Fibroblast of lung (primary cell): Measurements from ENCODE around the gene RAPGEF5. TPM values are rescaled to one million over a fixed set of nuclear protein-coding genes. Genes with fewer than 3 reads are reported as not detected.

Experiments
- DNase-seq, 2 donors: peaks; one replicate each; pipeline versions ENCODE4 v3.0.0 to v3.0.0-alpha.2; 2010; ENCODE audit warnings: low read depth in 2 of 2
- H2AFZ ChIP-seq: 2 replicates; pipeline ENCODE4 v1.5.1; 2012; ENCODE audit warnings: low read length, control low read depth, inconsistent platforms
- H3K27ac ChIP-seq: 2 replicates; pipeline ENCODE4 v1.5.1; 2011; ENCODE audit warnings: low read length, control low read depth; ENCODE audit not compliant: insufficient read depth
- H3K27me3 ChIP-seq: 2 replicates; pipeline ENCODE4 v1.5.1; 2011; ENCODE audit warnings: mild to moderate bottlenecking, low read length; ENCODE audit not compliant: control insufficient read depth, insufficient read depth
- H3K36me3 ChIP-seq: 2 replicates; pipeline ENCODE4 v1.5.1; 2011; ENCODE audit warnings: low read length; ENCODE audit not compliant: control insufficient read depth, insufficient read depth
- H3K4me1 ChIP-seq: 2 replicates; pipeline ENCODE4 v1.5.1; 2011; ENCODE audit warnings: low read length; ENCODE audit not compliant: control insufficient read depth, insufficient read depth; ENCODE audit errors: extremely low read depth
- H3K4me2 ChIP-seq: 2 replicates; pipeline ENCODE4 v1.5.1; 2011; ENCODE audit warnings: low read length, control low read depth; ENCODE audit not compliant: insufficient read depth; ENCODE audit errors: extremely low read depth
- H3K4me3 ChIP-seq, 4 experiments: fragments of 200-600 bp in 1 of 4; sonication (generic) in 1 of 4; replicated peaks in 1 of 4; 2 replicates each; pipeline ENCODE4 v1.5.1; 2011 to 2016; ENCODE audit warnings: low read length in 4 of 4, low read depth in 3 of 4, mild to moderate bottlenecking in 3 of 4, control low read depth in 2 of 4, inconsistent platforms in 1 of 4, mixed read lengths in 1 of 4; ENCODE audit not compliant: insufficient read depth in 1 of 4; ENCODE audit errors: control extremely low read depth in 1 of 4
- H3K79me2 ChIP-seq: 2 replicates; pipeline ENCODE4 v1.5.1; 2012; ENCODE audit warnings: mild to moderate bottlenecking, low read length, inconsistent platforms; ENCODE audit not compliant: control insufficient read depth, insufficient read depth
- H3K9ac ChIP-seq: 2 replicates; pipeline ENCODE4 v1.5.1; 2011; ENCODE audit warnings: mild to moderate bottlenecking, low read length, control low read depth; ENCODE audit not compliant: insufficient read depth
- H3K9me3 ChIP-seq: 2 replicates; pipeline ENCODE4 v1.5.1; 2012; ENCODE audit warnings: low read depth, low read length; ENCODE audit not compliant: control insufficient read depth, insufficient read depth
- H4K20me1 ChIP-seq: 2 replicates; pipeline ENCODE4 v1.5.1; 2011; ENCODE audit warnings: low read length; ENCODE audit not compliant: control insufficient read depth, insufficient read depth; ENCODE audit errors: extremely low read depth
- CTCF ChIP-seq, 2 donors: IDR thresholded peaks in 1 of 2; conservative IDR thresholded peaks in 1 of 2; 1 replicate in 1 of 2; 2 replicates in 1 of 2; pipeline ENCODE4 v1.5.1; 2011 to 2012; ENCODE audit warnings: low read length in 2 of 2, control low read depth in 1 of 2, inconsistent platforms in 1 of 2, low read depth in 1 of 2, mild to moderate bottlenecking in 1 of 2
- EZH2 ChIP-seq: IDR thresholded peaks from 2 replicates; pipeline ENCODE4 v1.5.1; 2012; ENCODE audit warnings: low read length, control low read depth, mild to moderate bottlenecking; ENCODE audit errors: missing control alignments
- polyA plus RNA-seq, 2 donors: library from polyadenylated mRNA; depleted of rRNA in 1 of 2; stranded (reverse) in 1 of 2; unstranded in 1 of 2; fragments of >200 nt; gene quantifications; 2 replicates each; pipeline ENCODE4 v1.2.1, GENCODE V29; 2011 to 2012; ENCODE audit warnings: missing spikeins in 1 of 2
- total RNA-seq: library from RNA; depleted of rRNA; stranded (reverse); fragments of >200 nt; gene quantifications from 2 replicates; pipeline ENCODE4 v1.2.1, GENCODE V29; 2014

Gene RAPGEF5
- total and polyA plus RNA-seq, 2 donors (not counting 1 experiment from before 2014, with no cell fraction given): 1.4 to 1.5 TPM

GRCh38 chr7:22317632-22318031 is 39.3 kb downstream of the RAPGEF5 start:
- H3K9me3 ChIP-seq: no peaks in the 10 kb centered on the region
- no peak for DNase-seq

DNA sequence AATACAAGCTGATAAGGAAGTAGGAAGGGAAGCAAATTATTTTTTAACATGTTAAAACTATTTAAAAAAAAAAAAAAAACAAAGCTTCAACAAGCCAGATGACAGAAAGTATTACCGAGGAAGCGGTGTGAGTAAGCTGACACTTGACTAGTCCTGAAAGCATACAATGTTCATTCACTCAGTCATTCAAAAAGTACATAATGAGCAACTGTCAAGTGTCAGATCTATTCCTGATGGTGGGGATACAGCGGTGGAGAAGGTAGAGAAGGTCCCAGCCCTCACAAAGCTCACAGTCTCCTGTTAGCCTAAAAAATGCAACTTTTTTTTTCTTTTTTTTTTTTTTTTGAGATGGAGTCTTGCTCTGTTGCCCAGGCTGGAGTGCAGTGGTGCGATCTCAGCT is 40.0 kb downstream of the RAPGEF5 start:
- H3K79me2 ChIP-seq: no peaks in the 10 kb centered on the region

More at GRCh38 chr7:22317632-22318031, 39.3 kb downstream of the RAPGEF5 start:
- no peaks in the 10 kb centered on the region for H3K36me3 ChIP-seq
- H3K27ac ChIP-seq: no peak overlapping the region
- H2AFZ ChIP-seq: no peak overlapping the region
- H3K9ac ChIP-seq: no peak overlapping the region
- TF ChIP-seq CTCF (conservative IDR thresholded peaks at IDR 0.05 in 1 of 2, IDR thresholded peaks at IDR 0.05 in 1 of 2; ENCODE audit: low read depth in 1 of 2, low read length in 2 of 2) (no peak), EZH2 (no peak)
- H3K4me3 ChIP-seq: no peak overlapping the region
- no peaks in the 10 kb centered on the region for H3K4me1 ChIP-seq
- H3K4me2 ChIP-seq: no peak overlapping the region
- H3K79me2 ChIP-seq: no peaks in the 10 kb centered on the region
- H4K20me1 ChIP-seq: no peaks in the 10 kb centered on the region
- H3K27me3 ChIP-seq: no peaks in the 10 kb centered on the region

GRCh38 chr7:22307816-22308215 is 49.1 kb downstream of the RAPGEF5 start:
- no peaks in the 10 kb centered on the region for H4K20me1 ChIP-seq
- H3K4me3 ChIP-seq: no peak overlapping the region
- H3K36me3 ChIP-seq: no peaks in the 10 kb centered on the region
- H3K9me3 ChIP-seq: no peaks in the 10 kb centered on the region
- H3K27me3 ChIP-seq: no peaks in the 10 kb centered on the region
- no peaks in the 10 kb centered on the region for H3K4me1 ChIP-seq
- no peak overlapping the region for H3K9ac ChIP-seq
- H3K4me2 ChIP-seq: no peak overlapping the region
- H2AFZ ChIP-seq: no peak overlapping the region
- DNase-seq: no peak
- no peak overlapping the region for H3K27ac ChIP-seq
- no peaks in the 10 kb centered on the region for H3K79me2 ChIP-seq
- no peak for TF ChIP-seq EZH2
- no peak for TF ChIP-seq CTCF (conservative IDR thresholded peaks at IDR 0.05 in 1 of 2, IDR thresholded peaks at IDR 0.05 in 1 of 2; ENCODE audit: low read depth in 1 of 2, low read length in 2 of 2)

More for the DNA sequence above, 40.0 kb downstream of the RAPGEF5 start:
- Histone ChIP-seq H3K27me3 (no peaks in the 10 kb centered on the region), H3K4me3 (no peak overlapping the region), H3K27ac (no peak overlapping the region), H2AFZ (no peak overlapping the region), H3K36me3 (no peaks in the 10 kb centered on the region), H3K9ac (no peak overlapping the region), H3K4me1 (no peaks in the 10 kb centered on the region), H3K9me3 (no peaks in the 10 kb centered on the region), H4K20me1 (no peaks in the 10 kb centered on the region), H3K4me2 (no peak overlapping the region)
- no peak for DNase-seq
- TF ChIP-seq CTCF (conservative IDR thresholded peaks at IDR 0.05 in 1 of 2, IDR thresholded peaks at IDR 0.05 in 1 of 2; ENCODE audit: low read depth in 1 of 2, low read length in 2 of 2) (no peak), EZH2 (no peak)
